ENCODE results near the gene SLCO4A1. TPM values are rescaled to one million over a fixed set of nuclear protein-coding genes. Genes with fewer than 3 reads are reported as not detected.

Gene SLCO4A1
- total and polyA plus RNA-seq, 8 donors, result 0.58 to 44.3 (median 11.9) TPM

- Histone ChIP-seq H3K36me3 (peaks cover 0 to 50% (median 35%) of the 10 kb centered on the region in 4 donors), H3K4me3 (no peak overlapping the region), H3K27ac (peak overlapping the region in 1 of 5 donors; percentile 46), H3K4me1 (peaks cover 19 to 29% (median 23%) of the 10 kb centered on the region in 4 donors), H3K27me3 (peaks cover 0 to 4% (median 0%) of the 10 kb centered on the region in 3 donors), H3K9me3 (no peaks in the 10 kb centered on the region)
- TF ChIP-seq POLR2A (IDR thresholded peaks at IDR 0.05) (no peak), EP300 (IDR thresholded peaks at IDR 0.05) (no peak), POLR2AphosphoS5 (IDR thresholded peaks at IDR 0.05) (no peak)
- TF ChIP-seq, protein P1, sequence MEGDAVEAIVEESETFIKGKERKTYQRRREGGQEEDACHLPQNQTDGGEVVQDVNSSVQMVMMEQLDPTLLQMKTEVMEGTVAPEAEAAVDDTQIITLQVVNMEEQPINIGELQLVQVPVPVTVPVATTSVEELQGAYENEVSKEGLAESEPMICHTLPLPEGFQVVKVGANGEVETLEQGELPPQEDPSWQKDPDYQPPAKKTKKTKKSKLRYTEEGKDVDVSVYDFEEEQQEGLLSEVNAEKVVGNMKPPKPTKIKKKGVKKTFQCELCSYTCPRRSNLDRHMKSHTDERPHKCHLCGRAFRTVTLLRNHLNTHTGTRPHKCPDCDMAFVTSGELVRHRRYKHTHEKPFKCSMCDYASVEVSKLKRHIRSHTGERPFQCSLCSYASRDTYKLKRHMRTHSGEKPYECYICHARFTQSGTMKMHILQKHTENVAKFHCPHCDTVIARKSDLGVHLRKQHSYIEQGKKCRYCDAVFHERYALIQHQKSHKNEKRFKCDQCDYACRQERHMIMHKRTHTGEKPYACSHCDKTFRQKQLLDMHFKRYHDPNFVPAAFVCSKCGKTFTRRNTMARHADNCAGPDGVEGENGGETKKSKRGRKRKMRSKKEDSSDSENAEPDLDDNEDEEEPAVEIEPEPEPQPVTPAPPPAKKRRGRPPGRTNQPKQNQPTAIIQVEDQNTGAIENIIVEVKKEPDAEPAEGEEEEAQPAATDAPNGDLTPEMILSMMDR (IDR thresholded peaks at IDR 0.05), result no peak
- no peak for DNase-seq
- intact Hi-C loops (cut with DNase I; ENCODE audit: low total_unique reads), result no loop called here
- WGBS, 5 donors, result 87 to 94% (median 90%) methylated on average over 21 to 39 of the region's 39 CpGs
These were observed 14.1 kb downstream of the SLCO4A1 start for GRCh38 chr20:62656197-62656918.

DNA sequence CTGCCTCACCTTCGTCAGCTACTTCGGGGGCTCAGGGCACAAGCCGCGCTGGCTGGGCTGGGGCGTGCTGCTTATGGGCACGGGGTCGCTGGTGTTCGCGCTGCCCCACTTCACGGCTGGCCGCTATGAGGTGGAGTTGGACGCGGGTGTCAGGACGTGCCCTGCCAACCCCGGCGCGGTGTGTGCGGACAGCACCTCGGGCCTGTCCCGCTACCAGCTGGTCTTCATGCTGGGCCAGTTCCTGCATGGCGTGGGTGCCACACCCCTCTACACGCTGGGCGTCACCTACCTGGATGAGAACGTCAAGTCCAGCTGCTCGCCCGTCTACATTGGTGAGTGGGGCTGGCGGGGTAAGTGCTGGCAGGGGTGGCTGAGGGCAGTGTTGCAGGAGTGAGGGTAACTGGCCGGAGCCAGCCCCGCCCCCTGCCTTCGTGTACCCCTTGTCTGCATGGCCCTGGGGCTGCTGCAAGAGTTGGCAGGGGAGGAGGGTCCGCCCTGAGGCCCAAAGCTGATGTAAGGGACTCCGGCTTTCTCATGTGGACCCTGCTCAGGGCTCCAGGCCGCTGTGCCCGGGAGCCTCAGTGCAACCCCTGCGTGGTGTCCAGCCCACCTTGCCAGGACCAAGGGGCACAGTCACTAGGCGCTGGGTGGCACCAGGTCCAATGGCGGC is 14.8 kb downstream of the SLCO4A1 start:
- peaks cover 0 to 4% (median 0%) of the 10 kb centered on the region in 3 donors for H3K27me3 ChIP-seq
- intact Hi-C loops (cut with DNase I; ENCODE audit: low total_unique reads), result no loop called here
- H3K4me3 ChIP-seq, result no peak overlapping the region
- H3K36me3 ChIP-seq, result peaks cover 0 to 53% (median 39%) of the 10 kb centered on the region in 4 donors
- no peak overlapping the region for H3K27ac ChIP-seq
- TF ChIP-seq POLR2AphosphoS5 (IDR thresholded peaks at IDR 0.05) (no peak), POLR2A (IDR thresholded peaks at IDR 0.05) (no peak), EP300 (IDR thresholded peaks at IDR 0.05) (no peak)
- TF ChIP-seq, protein P1 (IDR thresholded peaks at IDR 0.05), result no peak
- no peak for DNase-seq
- H3K4me1 ChIP-seq, result peaks cover 18 to 28% (median 19%) of the 10 kb centered on the region in 4 donors
- H3K9me3 ChIP-seq, result no peaks in the 10 kb centered on the region
- WGBS, 5 donors, result 95 to 96% (median 96%) methylated on average over 31 to 37 of the region's 37 CpGs

GRCh38 chr20:62657589-62657942 is 15.3 kb downstream of the SLCO4A1 start:
- no peak for TF ChIP-seq POLR2AphosphoS5 (IDR thresholded peaks at IDR 0.05)

DNA sequence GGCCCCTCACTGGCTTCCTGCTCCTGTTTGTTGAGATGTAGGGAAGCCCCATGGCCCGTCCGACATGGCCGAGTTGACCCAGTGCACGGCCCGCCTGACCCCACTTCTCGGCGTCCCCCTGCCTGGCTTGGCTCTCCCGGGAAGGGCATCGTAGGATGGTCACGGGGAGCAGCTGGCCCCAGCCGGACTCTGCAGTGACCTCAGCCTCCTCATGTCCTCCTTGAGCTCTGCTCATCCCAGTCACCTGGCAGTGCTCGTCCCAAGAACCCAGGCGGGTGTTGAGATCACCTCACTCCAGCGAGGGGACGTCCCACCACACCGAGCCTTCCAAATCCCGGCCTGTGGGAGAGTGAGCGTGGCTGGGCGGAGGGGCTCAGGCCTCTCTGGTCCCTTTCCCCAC is 15.7 kb downstream of the SLCO4A1 start:
- no peak overlapping the region for H3K4me3 ChIP-seq
- WGBS, 5 donors, result 85 to 100% (median 91%) methylated on average over 8 to 19 of the region's 19 CpGs
- TF ChIP-seq POLR2AphosphoS5 (IDR thresholded peaks at IDR 0.05) (no peak), POLR2A (IDR thresholded peaks at IDR 0.05) (no peak), EP300 (IDR thresholded peaks at IDR 0.05) (no peak)
- TF ChIP-seq, protein P1 (IDR thresholded peaks at IDR 0.05), result no peak
- intact Hi-C loops (cut with DNase I; ENCODE audit: low total_unique reads), result no loop called here
- H3K9me3 ChIP-seq, result no peaks in the 10 kb centered on the region
- no peak overlapping the region for H3K27ac ChIP-seq
- H3K36me3 ChIP-seq, result peaks cover 0 to 56% (median 40%) of the 10 kb centered on the region in 4 donors
- peaks cover 11 to 27% (median 16%) of the 10 kb centered on the region in 4 donors for H3K4me1 ChIP-seq
- H3K27me3 ChIP-seq, result peaks cover 0 to 4% (median 0%) of the 10 kb centered on the region in 3 donors
- no peak for DNase-seq

More at GRCh38 chr20:62657589-62657942, 15.3 kb downstream of the SLCO4A1 start:
- H3K9me3 ChIP-seq, result no peaks in the 10 kb centered on the region
- peaks cover 0 to 4% (median 0%) of the 10 kb centered on the region in 3 donors for H3K27me3 ChIP-seq
- intact Hi-C loops (cut with DNase I; ENCODE audit: low total_unique reads), result no loop called here
- peaks cover 15 to 28% (median 18%) of the 10 kb centered on the region in 4 donors for H3K4me1 ChIP-seq
- H3K36me3 ChIP-seq, result peaks cover 0 to 56% (median 39%) of the 10 kb centered on the region in 4 donors
- WGBS, 5 donors, result 71 to 89% (median 81%) methylated on average over 7 of the region's 7 CpGs
- no peak overlapping the region for H3K27ac ChIP-seq
- H3K4me3 ChIP-seq, result no peak overlapping the region
- no peak for DNase-seq
